Rectal smooth muscle tissue (tissue), 1 donor: ENCODE results near the gene LAMA2.

ENCODE experiments used
- H3K27ac ChIP-seq: one replicate; pipeline ENCODE4 v1.7.0; 2013; ENCODE audit warnings: low read depth, low read length, inconsistent platforms
- H3K27me3 ChIP-seq: one replicate; pipeline ENCODE4 v1.7.0; 2013; ENCODE audit warnings: low read length; ENCODE audit not compliant: control insufficient read depth, insufficient read depth
- H3K36me3 ChIP-seq: one replicate; pipeline ENCODE4 v1.7.0; 2013; ENCODE audit warnings: low read length; ENCODE audit not compliant: control insufficient read depth, insufficient read depth
- H3K4me1 ChIP-seq: one replicate; pipeline ENCODE4 v1.7.0; 2013; ENCODE audit warnings: low read length; ENCODE audit not compliant: control insufficient read depth, insufficient read depth
- H3K4me3 ChIP-seq: one replicate; pipeline ENCODE4 v1.7.0; 2013; ENCODE audit warnings: low read length
- H3K9ac ChIP-seq: one replicate; pipeline ENCODE4 v1.7.0; 2013; ENCODE audit warnings: low read length

Gene LAMA2

GRCh38 chr6:129200151-129200550, 317.2 kb downstream of the LAMA2 start:
- Histone ChIP-seq H3K27me3 (no peaks in the 10 kb centered on the region), H3K27ac (no peak overlapping the region), H3K4me3 (no peak overlapping the region), H3K9ac (no peak overlapping the region), H3K36me3 (no peaks in the 10 kb centered on the region), H3K4me1 (peaks cover 7% of the 10 kb centered on the region)

- Histone ChIP-seq H3K27ac (no peak overlapping the region), H3K4me1 (no peaks in the 10 kb centered on the region), H3K36me3 (no peaks in the 10 kb centered on the region), H3K4me3 (no peak overlapping the region), H3K9ac (no peak overlapping the region), H3K27me3 (no peaks in the 10 kb centered on the region)
These were observed 320.4 kb downstream of the LAMA2 start for GRCh38 chr6:129203190-129203900.

GRCh38 chr6:129206821-129207220, 323.9 kb downstream of the LAMA2 start:
- Histone ChIP-seq H3K27ac (no peak overlapping the region), H3K9ac (no peak overlapping the region), H3K36me3 (no peaks in the 10 kb centered on the region)

GRCh38 chr6:129207832-129208231, 324.9 kb downstream of the LAMA2 start:
- no peaks in the 10 kb centered on the region for H3K27me3 ChIP-seq
- H3K9ac ChIP-seq, result no peak overlapping the region
- H3K27ac ChIP-seq, result no peak overlapping the region
- no peaks in the 10 kb centered on the region for H3K4me1 ChIP-seq
- H3K4me3 ChIP-seq, result no peak overlapping the region
- H3K36me3 ChIP-seq, result no peaks in the 10 kb centered on the region

More at GRCh38 chr6:129206821-129207220, 323.9 kb downstream of the LAMA2 start:
- H3K4me3 ChIP-seq, result no peak overlapping the region
- H3K27me3 ChIP-seq, result no peaks in the 10 kb centered on the region
- H3K4me1 ChIP-seq, result no peaks in the 10 kb centered on the region

GRCh38 chr6:129208415-129209034, 325.6 kb downstream of the LAMA2 start:
- Histone ChIP-seq H3K36me3 (no peaks in the 10 kb centered on the region), H3K4me3 (no peak overlapping the region), H3K9ac (no peak overlapping the region), H3K27ac (no peak overlapping the region), H3K27me3 (no peaks in the 10 kb centered on the region), H3K4me1 (no peaks in the 10 kb centered on the region)

- Histone ChIP-seq H3K27me3 (no peaks in the 10 kb centered on the region), H3K36me3 (no peaks in the 10 kb centered on the region), H3K27ac (no peak overlapping the region)
These were observed 326.4 kb downstream of the LAMA2 start for GRCh38 chr6:129209355-129209754.

GRCh38 chr6:129210684-129211083, 327.7 kb downstream of the LAMA2 start:
- H3K9ac ChIP-seq, result no peak overlapping the region
- no peak overlapping the region for H3K27ac ChIP-seq
- H3K4me3 ChIP-seq, result no peak overlapping the region
- H3K4me1 ChIP-seq, result no peaks in the 10 kb centered on the region
- H3K36me3 ChIP-seq, result no peaks in the 10 kb centered on the region
- H3K27me3 ChIP-seq, result no peaks in the 10 kb centered on the region

More at GRCh38 chr6:129209355-129209754, 326.4 kb downstream of the LAMA2 start:
- H3K9ac ChIP-seq, result no peak overlapping the region
- no peaks in the 10 kb centered on the region for H3K4me1 ChIP-seq
- H3K4me3 ChIP-seq, result no peak overlapping the region

GRCh38 chr6:129211626-129212025, 328.7 kb downstream of the LAMA2 start:
- no peak overlapping the region for H3K9ac ChIP-seq
- H3K27ac ChIP-seq, result no peak overlapping the region
- no peak overlapping the region for H3K4me3 ChIP-seq
- H3K27me3 ChIP-seq, result no peaks in the 10 kb centered on the region
- no peaks in the 10 kb centered on the region for H3K36me3 ChIP-seq
- H3K4me1 ChIP-seq, result no peaks in the 10 kb centered on the region

- no peak overlapping the region for H3K27ac ChIP-seq
These were observed 329.1 kb downstream of the LAMA2 start for GRCh38 chr6:129212081-129212480.

GRCh38 chr6:129215246-129215645, 332.3 kb downstream of the LAMA2 start:
- H3K4me3 ChIP-seq, result no peak overlapping the region
- H3K4me1 ChIP-seq, result no peaks in the 10 kb centered on the region
- no peak overlapping the region for H3K9ac ChIP-seq
- no peaks in the 10 kb centered on the region for H3K36me3 ChIP-seq
- H3K27me3 ChIP-seq, result no peaks in the 10 kb centered on the region
- no peak overlapping the region for H3K27ac ChIP-seq

More at GRCh38 chr6:129212081-129212480, 329.1 kb downstream of the LAMA2 start:
- no peaks in the 10 kb centered on the region for H3K4me1 ChIP-seq
- H3K9ac ChIP-seq, result no peak overlapping the region
- no peak overlapping the region for H3K4me3 ChIP-seq
- H3K36me3 ChIP-seq, result no peaks in the 10 kb centered on the region
- no peaks in the 10 kb centered on the region for H3K27me3 ChIP-seq

GRCh38 chr6:129215916-129216520, 333.1 kb downstream of the LAMA2 start:
- Histone ChIP-seq H3K4me3 (no peak overlapping the region), H3K36me3 (no peaks in the 10 kb centered on the region), H3K27me3 (no peaks in the 10 kb centered on the region)

GRCh38 chr6:129217701-129218100, 334.8 kb downstream of the LAMA2 start:
- Histone ChIP-seq H3K27ac (no peak overlapping the region), H3K36me3 (no peaks in the 10 kb centered on the region), H3K27me3 (no peaks in the 10 kb centered on the region), H3K9ac (no peak overlapping the region), H3K4me3 (no peak overlapping the region), H3K4me1 (no peaks in the 10 kb centered on the region)

More at GRCh38 chr6:129215916-129216520, 333.1 kb downstream of the LAMA2 start:
- H3K4me1 ChIP-seq, result no peaks in the 10 kb centered on the region
- no peak overlapping the region for H3K27ac ChIP-seq
- no peak overlapping the region for H3K9ac ChIP-seq
